PC-9 (cell line): ENCODE results near the gene PUS10. TPM values are rescaled to one million over a fixed set of nuclear protein-coding genes. Genes with fewer than 3 reads are reported as not detected.
A peak's percentile ranks its signal among the peaks of the same experiment; 100 is the strongest.

Experiments used
- BruUV-seq: library from RNA; stranded (reverse); fragments of 400-500 nt; replicated peaks from 2 replicates; lab custom pipeline; 2021; lab: Mats Ljungman, UMichigan
- CTCF ChIA-PET: fragments of 300-600 bp; sonication (Branson Sonifier 250); formaldehyde crosslinking; loops from one replicate; lab custom pipeline; 2022; ENCODE audit warnings: antibody characterized with exemption; lab: Charles Lee
- POLR2A ChIA-PET: fragments of 300-600 bp; sonication (Branson Sonifier 250); formaldehyde crosslinking; loops from one replicate; lab custom pipeline; 2022; ENCODE audit warnings: antibody characterized with exemption; ENCODE audit not compliant: unreplicated experiment; lab: Charles Lee
- DNase-seq, 2 experiments: peaks; one replicate each; pipeline versions ENCODE4 v3.0.0 to v3.0.0-alpha.2; 2015 to 2022; ENCODE audit warnings: mixed read lengths in 1 of 2
- H2AFZ ChIP-seq: fragments of 200-600 bp; sonication (generic); 2 replicates; pipeline ENCODE4 v1.8.1; 2017; ENCODE audit warnings: antibody characterized with exemption
- H3F3A ChIP-seq: fragments of 200-600 bp; sonication (generic); 2 replicates; pipeline ENCODE4 v1.8.1; 2017; ENCODE audit warnings: antibody characterized with exemption, mild to moderate bottlenecking, low read depth; ENCODE audit not compliant: insufficient read depth
- H3K27ac ChIP-seq: fragments of 200-600 bp; sonication (generic); 2 replicates; pipeline ENCODE4 v1.6.1; 2016; ENCODE audit warnings: mixed run types
- H3K27me3 ChIP-seq: fragments of 200-600 bp; sonication (generic); 2 replicates; pipeline ENCODE4 v1.6.1; 2016; ENCODE audit warnings: low read depth, mixed run types; ENCODE audit not compliant: insufficient read depth
- H3K36me3 ChIP-seq: fragments of 200-600 bp; sonication (generic); 2 replicates; pipeline ENCODE4 v1.6.1; 2016; ENCODE audit warnings: low read depth, mixed run types
- H3K4me1 ChIP-seq: fragments of 200-600 bp; sonication (generic); replicated peaks from 2 replicates; pipeline ENCODE4 v1.6.1; 2016; ENCODE audit warnings: mixed run types; ENCODE audit not compliant: insufficient read depth
- H3K4me2 ChIP-seq: fragments of 200-600 bp; sonication (generic); 2 replicates; pipeline ENCODE4 v1.6.1; 2017; ENCODE audit warnings: mixed run types
- H3K4me3 ChIP-seq: fragments of 200-600 bp; sonication (generic); 2 replicates; pipeline ENCODE4 v1.6.1; 2016; ENCODE audit warnings: mixed run types
- H3K79me2 ChIP-seq: fragments of 200-600 bp; sonication (generic); 2 replicates; pipeline ENCODE4 v1.6.1; 2017; ENCODE audit warnings: low read depth, mixed run types
- H3K9me2 ChIP-seq: fragments of 200-600 bp; sonication (generic); 2 replicates; pipeline ENCODE4 v1.8.1; 2017; ENCODE audit warnings: mild to moderate bottlenecking; ENCODE audit not compliant: insufficient read depth
- H3K9me3 ChIP-seq: fragments of 200-600 bp; sonication (generic); 2 replicates; pipeline ENCODE4 v1.8.1; 2016; ENCODE audit warnings: low read depth; ENCODE audit not compliant: insufficient read depth
- H4K20me1 ChIP-seq: fragments of 200-600 bp; sonication (generic); 2 replicates; pipeline ENCODE4 v1.8.1; 2017; ENCODE audit not compliant: insufficient read depth
- CTCF ChIP-seq: fragments of 200-600 bp; sonication (generic); conservative IDR thresholded peaks from 2 replicates; pipeline ENCODE4 v1.6.1; 2017; ENCODE audit warnings: mixed run types, antibody characterized with exemption, mild to moderate bottlenecking, moderate library complexity
- EZH2 ChIP-seq: fragments of 200-600 bp; sonication (generic); IDR thresholded peaks from 2 replicates; pipeline ENCODE4 v1.8.0; 2017; ENCODE audit warnings: antibody characterized with exemption, low read depth
- intact Hi-C: fragments of 100-400 bp; cut with micrococcal nuclease; formaldehyde crosslinking; loops from one replicate; pipeline ENCODE4 v1.10.0; 2022; ENCODE audit not compliant: unreplicated experiment
- total RNA-seq: library from RNA; stranded (reverse); gene quantifications from 2 replicates; pipeline ENCODE4 v1.2.3, GENCODE V29; 2021

PUS10 gene
- total RNA-seq, 1 experiment from 2014 or later: 5.1 TPM

DNA sequence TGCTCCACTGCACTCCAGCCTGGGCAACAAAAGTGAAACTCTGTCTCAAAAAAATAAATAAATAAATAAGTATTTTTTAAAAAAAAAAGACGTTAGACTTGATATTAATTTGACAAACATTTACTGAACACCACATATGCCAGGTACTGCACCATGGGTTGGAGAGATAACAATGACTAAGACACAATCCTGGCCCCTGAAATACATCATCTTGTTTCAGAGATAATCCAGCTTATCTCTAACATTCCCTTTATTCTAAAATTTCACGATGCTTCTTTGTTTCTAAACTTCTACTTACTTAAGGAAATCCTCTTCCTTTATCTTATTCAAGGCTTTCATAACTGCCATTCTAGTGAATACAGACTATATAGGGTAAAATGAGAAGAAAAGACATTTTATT, 55.5 kb downstream of the PUS10 start:
- H3K27ac ChIP-seq: no peak overlapping the region
- H3K4me2 ChIP-seq: no peak overlapping the region
- no peak for TF ChIP-seq CTCF
- no peak for TF ChIP-seq EZH2
- POLR2A ChIA-PET: no interaction called here
- 0 out of 2 replicates have a peak, but pooled peaks cover 2% of the 10 kb centered on the region for H3K36me3 ChIP-seq
- intact Hi-C loops: no loop called here
- H3F3A ChIP-seq: peaks cover 28% of the 10 kb centered on the region
- no TSS peak for BruUV-seq
- no peaks in the 10 kb centered on the region for H4K20me1 ChIP-seq
- no peaks in the 10 kb centered on the region for H3K9me2 ChIP-seq
- peaks cover 74% of the 10 kb centered on the region for H3K4me1 ChIP-seq
- CTCF ChIA-PET: no interaction called here
- no peak for DNase-seq
- H2AFZ ChIP-seq: no peak overlapping the region
- no peaks in the 10 kb centered on the region for H3K27me3 ChIP-seq
- H3K4me3 ChIP-seq: no peak overlapping the region
- H3K79me2 ChIP-seq: no peaks in the 10 kb centered on the region
- H3K9me3 ChIP-seq: no peaks in the 10 kb centered on the region

- TF ChIP-seq EZH2: no peak
- no peak for TF ChIP-seq CTCF
- peak; percentile 28 to 97 for DNase-seq
- H3K27ac ChIP-seq: peak overlapping the region; percentile 83
- H3K36me3 ChIP-seq: 0 out of 2 replicates have a peak, but pooled peaks cover 2% of the 10 kb centered on the region
- H3K79me2 ChIP-seq: no peaks in the 10 kb centered on the region
- peaks cover 78% of the 10 kb centered on the region for H3K4me1 ChIP-seq
- H3K9me2 ChIP-seq: no peaks in the 10 kb centered on the region
- intact Hi-C loops: no loop called here
- no peaks in the 10 kb centered on the region for H3K27me3 ChIP-seq
- ChIA-PET CTCF (no interaction called here), POLR2A (no interaction called here)
- no peak overlapping the region; the same call in 1 of the 2 replicates for H2AFZ ChIP-seq
- peak overlapping the region; percentile 60 for H3K4me2 ChIP-seq
- H4K20me1 ChIP-seq: no peaks in the 10 kb centered on the region
- H3K9me3 ChIP-seq: no peaks in the 10 kb centered on the region
- H3K4me3 ChIP-seq: peak overlapping the region; percentile 16; the same call in 1 of the 2 replicates
- BruUV-seq: no TSS peak
- peaks cover 28% of the 10 kb centered on the region for H3F3A ChIP-seq
These were observed 56.6 kb downstream of the PUS10 start for GRCh38 chr2:60961457-60961856.

- H3K4me1 ChIP-seq: peaks cover 71% of the 10 kb centered on the region
- TF ChIP-seq CTCF: no peak
- no peak for TF ChIP-seq EZH2
These were observed 57.3 kb downstream of the PUS10 start for GRCh38 chr2:60960706-60961105.

More at GRCh38 chr2:60960706-60961105, 57.3 kb downstream of the PUS10 start:
- DNase-seq: no peak
- peak overlapping the region; percentile 83 for H3K27ac ChIP-seq
- no peaks in the 10 kb centered on the region for H3K9me3 ChIP-seq
- H3K79me2 ChIP-seq: no peaks in the 10 kb centered on the region
- no peaks in the 10 kb centered on the region for H3K9me2 ChIP-seq
- CTCF ChIA-PET: interaction anchor here (0.6 kb wide), 1 partner anchor 42 kb away, joined by 4 read pairs; no protein-coding TSS in a partner anchor
- H3F3A ChIP-seq: peaks cover 28% of the 10 kb centered on the region
- peak overlapping the region; percentile 60 for H3K4me2 ChIP-seq
- no TSS peak for BruUV-seq
- no peaks in the 10 kb centered on the region for H3K27me3 ChIP-seq
- H4K20me1 ChIP-seq: no peaks in the 10 kb centered on the region
- H3K4me3 ChIP-seq: no peak overlapping the region; the same call in 1 of the 2 replicates
- H3K36me3 ChIP-seq: 0 out of 2 replicates have a peak, but pooled peaks cover 2% of the 10 kb centered on the region
- intact Hi-C loops: no loop called here
- no peak overlapping the region for H2AFZ ChIP-seq
- POLR2A ChIA-PET: no interaction called here
